Activated CD4-positive, alpha-beta T cell treated with anti-CD3 and anti-CD28 coated beads for 24 hours (primary cell): ENCODE results near the gene NTM.

ENCODE experiments used
- DNase-seq, 2 donors: peaks; one replicate each; pipeline ENCODE4 v3.0.0-alpha.2; 2020; ENCODE audit warnings: low read depth in 2 of 2

Gene NTM

DNA sequence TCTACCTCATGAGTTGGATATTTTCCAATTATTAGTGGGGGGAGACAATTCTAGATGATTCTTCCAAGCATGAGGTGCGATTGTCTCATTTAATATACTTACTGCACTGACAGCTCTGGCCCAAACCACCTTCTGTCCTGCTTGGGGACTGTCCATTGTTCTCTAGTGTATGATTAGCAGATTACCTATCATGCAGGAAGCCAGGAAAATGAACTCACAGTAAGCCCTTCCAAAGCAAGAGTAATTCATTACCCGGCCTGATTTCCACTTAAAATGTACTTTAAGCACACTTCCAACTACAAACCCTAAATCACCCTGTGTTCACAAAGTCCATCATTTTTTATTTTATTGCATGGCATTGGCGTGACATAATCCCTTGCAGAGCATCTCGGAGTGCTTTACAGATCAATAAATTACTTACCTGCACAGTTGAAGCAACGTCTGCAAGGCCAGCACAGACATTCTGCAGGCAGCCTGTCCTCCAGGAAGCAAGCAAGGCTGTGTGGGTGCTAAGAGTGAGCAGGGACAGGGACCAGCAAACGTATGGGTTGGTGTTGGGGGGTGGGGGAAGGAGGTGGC is 838.2 kb downstream of the NTM start:
- no peak for DNase-seq

DNA sequence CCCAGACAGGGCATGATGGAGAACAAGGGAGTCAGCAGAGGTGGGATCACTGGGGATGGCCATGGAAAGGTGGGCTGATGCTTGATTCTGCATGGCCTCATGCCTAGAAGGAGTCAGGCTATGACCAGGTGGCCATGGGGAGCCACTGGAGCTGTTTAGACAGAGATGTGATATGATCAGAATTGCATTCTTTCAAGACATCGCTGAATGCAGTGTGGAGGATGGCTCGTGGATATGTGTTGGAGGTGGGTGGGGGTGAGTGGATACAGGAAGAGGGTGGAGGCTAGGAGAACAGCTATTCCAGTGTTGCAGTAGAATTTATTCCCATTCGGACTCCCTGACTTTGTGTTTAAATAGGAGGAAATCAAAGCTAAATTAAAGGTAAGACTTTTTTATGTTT is 841.1 kb downstream of the NTM start:
- DNase-seq = no peak

- DNase-seq = no peak
Observed at GRCh38 chr11:132217856-132218255, 847.4 kb downstream of the NTM start.

DNA sequence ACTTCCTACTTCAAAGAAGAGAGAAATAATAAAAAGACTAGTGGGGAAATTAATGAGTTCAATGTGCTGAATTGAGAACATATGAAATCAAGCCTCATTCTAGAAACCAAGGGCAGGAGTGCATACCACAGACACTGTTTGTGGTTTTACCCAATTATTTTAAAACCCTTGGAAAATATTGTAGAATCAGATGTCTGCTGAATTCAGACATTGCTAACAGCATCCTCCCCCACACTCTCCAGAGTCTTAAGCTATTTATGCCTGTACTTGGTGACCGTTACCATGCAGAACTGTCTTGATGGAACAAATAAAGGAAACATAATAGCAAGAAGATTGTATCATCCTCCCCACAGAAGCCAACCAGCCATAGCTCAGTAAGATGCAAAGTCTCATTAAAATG is 850.1 kb downstream of the NTM start:
- no peak for DNase-seq

- no peak for DNase-seq
Observed at GRCh38 chr11:132222345-132222744, 851.9 kb downstream of the NTM start.

GRCh38 chr11:132226522-132226921 is 856.1 kb downstream of the NTM start:
- no peak for DNase-seq

GRCh38 chr11:132228746-132229325 is 858.4 kb downstream of the NTM start:
- no peak for DNase-seq

DNA sequence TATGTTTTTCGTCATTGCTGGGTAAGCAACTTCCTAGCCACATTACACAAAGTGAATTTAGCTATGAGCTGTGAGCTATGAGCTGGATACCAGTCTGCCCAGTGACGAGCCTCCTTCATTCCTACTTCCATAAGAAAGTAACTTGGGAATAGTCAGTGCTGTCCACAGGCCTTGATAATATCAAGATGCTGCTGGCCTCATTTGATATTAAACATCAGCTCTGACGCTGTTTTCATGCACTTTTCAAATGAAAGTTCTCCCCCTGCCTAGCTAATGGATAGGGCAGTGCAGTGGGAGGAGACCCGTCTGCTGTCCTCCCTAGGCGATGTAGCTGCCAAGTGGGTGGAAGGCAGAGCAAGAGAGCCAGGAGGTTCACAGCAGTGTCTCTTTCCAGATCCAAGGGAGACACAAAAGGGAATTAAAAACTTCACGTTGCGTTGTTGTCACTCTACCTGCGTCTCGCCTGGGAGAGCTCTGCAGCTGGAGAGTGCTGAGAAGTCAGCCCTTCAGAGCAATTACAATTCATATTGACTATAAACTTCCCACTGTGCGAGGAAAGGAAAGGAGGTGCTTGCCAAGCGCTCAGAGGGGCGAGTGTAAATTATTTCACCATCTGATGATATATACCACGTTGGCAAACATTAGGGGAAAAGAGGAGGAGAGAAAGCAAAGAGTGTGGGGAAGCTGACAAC is 861.4 kb downstream of the NTM start:
- no peak for DNase-seq

DNA sequence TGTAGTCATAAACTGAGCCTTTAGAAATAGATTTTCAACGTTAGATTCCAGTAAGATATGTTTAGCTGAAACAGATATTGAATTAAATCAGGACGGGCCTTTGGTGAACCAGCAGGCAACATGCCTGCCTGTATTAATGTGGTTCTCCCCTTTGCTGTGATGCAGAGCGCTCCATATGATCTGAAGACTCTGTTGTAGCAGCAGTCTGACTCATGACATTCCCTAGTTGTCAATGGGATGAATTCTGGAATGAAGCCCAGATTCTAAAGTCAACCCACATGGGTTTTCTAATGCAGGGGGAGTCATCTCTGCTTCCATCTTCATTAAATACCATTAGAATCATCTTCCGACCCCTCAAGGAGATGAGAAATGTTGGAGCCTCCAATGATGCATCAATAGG is 864.5 kb downstream of the NTM start:
- DNase-seq = no peak

- no peak for DNase-seq
Observed at GRCh38 chr11:132237781-132238180, 867.4 kb downstream of the NTM start.

- no peak for DNase-seq
Observed at GRCh38 chr11:132238331-132238866, 868.0 kb downstream of the NTM start.

- no peak for DNase-seq
Observed at GRCh38 chr11:132240374-132240773, 870.0 kb downstream of the NTM start.

DNA sequence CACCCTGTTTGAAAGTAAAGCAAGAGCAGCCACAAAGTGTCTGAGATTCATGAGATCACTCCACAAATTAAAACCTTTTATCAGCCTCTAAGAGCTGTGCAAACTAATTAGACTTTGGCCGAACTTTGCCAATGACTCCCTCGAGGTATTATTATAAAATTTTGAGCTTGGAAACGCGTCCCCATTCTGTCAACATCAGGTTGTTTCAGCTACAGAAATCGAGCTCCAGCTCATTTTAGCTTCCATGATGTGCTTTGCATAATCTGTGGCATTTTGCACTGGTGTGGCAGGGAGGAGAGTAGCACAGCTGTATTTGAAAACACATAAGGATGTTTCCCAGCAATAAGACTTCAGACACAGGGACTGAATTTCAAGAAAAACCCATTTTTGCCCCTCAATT is 872.2 kb downstream of the NTM start:
- DNase-seq = no peak

DNA sequence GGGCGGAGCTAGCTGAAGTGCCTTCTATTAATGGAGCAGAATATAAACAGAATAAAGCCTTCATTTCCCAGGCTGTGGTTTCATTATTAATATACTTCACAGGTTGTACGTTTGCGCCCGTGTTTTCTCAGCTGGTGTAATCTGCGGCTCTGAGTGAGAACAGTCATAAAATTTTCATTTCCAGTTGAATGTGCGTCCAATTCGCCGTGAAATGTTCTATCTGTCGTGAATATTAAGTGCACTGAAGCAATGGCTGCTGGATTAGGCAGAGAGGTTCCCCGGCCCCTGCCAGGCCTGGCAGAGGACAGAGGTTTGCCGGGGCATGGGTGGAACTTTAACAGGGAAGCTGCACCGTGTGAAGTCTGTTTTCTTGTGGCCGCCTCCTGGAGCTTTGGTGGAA is 874.4 kb downstream of the NTM start:
- no peak for DNase-seq

DNA sequence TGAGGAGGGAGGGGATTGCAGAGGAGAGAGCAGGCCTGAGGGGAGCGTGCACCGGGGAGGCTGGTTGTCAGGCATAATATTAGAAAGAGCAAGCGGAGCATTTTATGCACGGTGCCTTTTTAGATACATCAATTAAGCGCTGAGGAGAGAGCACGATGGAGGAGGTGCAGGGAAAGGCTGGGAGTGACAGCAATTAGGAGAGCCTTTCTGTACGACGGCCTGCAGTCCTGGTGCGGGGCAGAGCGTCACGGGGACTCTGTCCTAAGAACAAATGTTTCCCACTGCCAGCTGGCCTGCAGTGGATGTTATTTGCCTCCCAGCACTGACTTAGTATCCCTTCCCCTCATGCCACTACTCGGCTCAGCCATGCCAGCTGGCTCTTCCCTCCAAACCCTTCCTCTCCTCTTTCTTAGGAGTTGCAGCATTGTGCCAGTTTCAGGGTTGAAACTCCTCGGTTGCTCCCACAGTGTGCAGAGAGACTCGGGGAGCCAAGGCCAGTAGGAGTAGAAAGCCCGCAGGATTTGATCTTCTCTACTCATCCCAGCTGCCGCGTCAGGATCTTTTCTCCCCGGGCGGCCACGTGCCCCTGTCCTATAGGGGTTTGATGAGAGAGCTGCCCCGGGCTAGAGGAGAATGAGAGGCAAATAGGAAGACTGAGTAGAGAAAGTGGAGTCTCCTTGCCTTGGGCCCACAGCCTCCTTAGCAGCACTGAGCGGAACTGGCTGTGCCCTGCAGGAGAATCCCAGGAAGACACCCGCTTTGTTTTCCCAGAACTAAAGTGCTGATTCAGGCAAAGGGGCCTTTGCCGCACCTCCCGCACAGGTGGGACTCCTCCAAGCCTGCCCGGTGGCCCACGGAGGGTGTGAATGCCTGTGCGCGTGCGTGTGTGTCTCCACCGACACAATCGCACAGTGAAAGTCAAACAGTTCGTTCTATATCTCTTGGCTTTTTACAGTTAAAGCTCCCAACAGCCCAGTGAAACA is 875.3 kb downstream of the NTM start:
- DNase-seq = no peak

GRCh38 chr11:132248580-132248979 is 878.2 kb downstream of the NTM start:
- no peak for DNase-seq

- DNase-seq = no peak
Observed at GRCh38 chr11:132249256-132249655, 878.8 kb downstream of the NTM start.

GRCh38 chr11:132251061-132251460 is 880.6 kb downstream of the NTM start:
- DNase-seq = no peak

DNA sequence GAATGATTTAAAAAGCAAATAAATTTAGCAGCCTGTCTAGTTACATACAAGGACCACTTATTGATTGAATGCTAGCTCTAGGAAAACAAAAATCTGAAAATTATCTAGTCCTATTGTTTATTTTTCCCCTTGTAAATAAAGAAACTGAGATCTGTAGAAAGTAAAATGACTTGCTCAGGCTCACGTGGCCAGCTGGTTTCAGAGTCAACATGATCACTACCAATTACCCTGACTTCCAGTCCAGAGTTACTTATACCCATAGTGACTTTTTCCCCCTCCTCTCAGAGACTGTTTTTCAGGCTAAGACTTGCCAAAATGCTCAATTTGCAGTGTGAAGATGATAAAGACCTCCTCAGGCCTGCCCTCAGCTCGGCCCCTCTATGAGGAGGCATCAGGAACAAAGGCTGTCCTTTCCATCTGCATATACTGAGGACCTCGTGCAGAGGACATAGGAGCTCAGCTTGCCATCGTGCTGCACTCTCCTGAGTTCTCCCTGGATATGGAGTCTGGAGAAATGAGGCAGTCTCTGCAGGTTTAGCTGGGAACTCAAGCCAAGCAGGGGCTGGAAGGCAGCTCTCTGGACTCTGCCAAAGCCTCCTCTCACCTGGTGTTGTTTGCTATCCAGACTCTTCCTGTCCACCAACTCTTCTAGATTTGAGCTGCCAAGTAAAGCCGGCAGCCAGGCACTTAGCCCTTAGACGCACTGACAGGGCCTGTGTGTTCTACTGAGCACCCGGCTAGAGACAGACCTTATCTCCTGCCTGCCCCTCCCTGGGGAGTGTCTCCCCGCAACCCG is 883.3 kb downstream of the NTM start:
- no peak for DNase-seq

DNA sequence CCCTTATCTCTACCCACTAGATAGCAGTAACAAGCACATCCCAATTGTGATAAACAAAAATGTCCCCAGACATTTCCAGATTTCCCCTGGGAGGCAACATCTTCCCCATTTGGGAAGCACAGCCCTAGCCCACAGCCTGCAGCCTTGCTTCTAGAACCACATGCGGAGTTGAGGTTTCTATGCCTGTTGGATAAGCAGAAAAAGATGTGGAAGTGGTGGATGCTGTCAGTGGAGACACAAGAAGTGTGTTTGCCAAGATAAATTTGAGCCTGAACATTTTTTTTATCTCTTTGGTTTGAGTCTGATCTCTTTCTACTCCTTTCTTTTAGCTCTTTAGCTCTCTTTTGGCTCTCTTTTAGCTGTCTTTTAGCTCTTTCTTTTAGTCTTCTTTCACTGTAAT is 884.5 kb downstream of the NTM start:
- no peak for DNase-seq
